GM23338 (cell line): ENCODE results near the gene ZNF280D. TPM values are rescaled to one million over a fixed set of nuclear protein-coding genes. Genes with fewer than 3 reads are reported as not detected.

Experiments used
- ATAC-seq: fragments of 200-7000 bp; cut with Tn5 transposase; 3 replicates; pipeline ENCODE4 v1.9.1; 2020
- DNase-seq: peaks from one replicate; pipeline ENCODE4 v3.0.0-alpha.2; 2015; ENCODE audit warnings: low spot score
- H2AFZ ChIP-seq: fragments of 200-600 bp; sonication (generic); 2 replicates; pipeline ENCODE4 v1.8.0; 2016; ENCODE audit warnings: antibody characterized with exemption, mild to moderate bottlenecking, moderate library complexity
- H3F3A ChIP-seq: fragments of 200-600 bp; sonication (generic); replicated peaks from 2 replicates; pipeline ENCODE4 v1.8.0; 2017; ENCODE audit warnings: antibody characterized with exemption, mixed run types, low read depth
- H3K27ac ChIP-seq: fragments of 200-600 bp; sonication (generic); 2 replicates; pipeline ENCODE4 v1.6.1; 2016; ENCODE audit warnings: low read depth
- H3K27me3 ChIP-seq: fragments of 200-600 bp; sonication (generic); 2 replicates; pipeline ENCODE4 v1.8.0; 2016; ENCODE audit warnings: mild to moderate bottlenecking, mixed run types, moderate library complexity; ENCODE audit not compliant: insufficient read depth
- H3K36me3 ChIP-seq: fragments of 200-600 bp; sonication (generic); 2 replicates; pipeline ENCODE4 v1.8.0; 2016; ENCODE audit warnings: mild to moderate bottlenecking; ENCODE audit not compliant: insufficient read depth
- H3K4me1 ChIP-seq: fragments of 200-600 bp; sonication (generic); 2 replicates; pipeline ENCODE4 v1.8.0; 2016; ENCODE audit warnings: mild to moderate bottlenecking, moderate library complexity; ENCODE audit not compliant: insufficient read depth
- H3K4me2 ChIP-seq: fragments of 200-600 bp; sonication (generic); 2 replicates; pipeline ENCODE4 v1.7.1; 2017; ENCODE audit warnings: mixed run types
- H3K4me3 ChIP-seq: fragments of 200-600 bp; sonication (generic); 2 replicates; pipeline ENCODE4 v1.6.1; 2016; ENCODE audit warnings: mixed run types
- H3K79me2 ChIP-seq: fragments of 200-600 bp; sonication (generic); replicated peaks from 2 replicates; pipeline ENCODE4 v1.8.0; 2017; ENCODE audit warnings: mild to moderate bottlenecking; ENCODE audit not compliant: insufficient read depth
- H3K9me2 ChIP-seq: fragments of 200-600 bp; sonication (generic); 2 replicates; pipeline ENCODE4 v1.8.0; 2017; ENCODE audit not compliant: insufficient read depth
- H4K20me1 ChIP-seq: fragments of 200-600 bp; sonication (generic); replicated peaks from 2 replicates; pipeline ENCODE4 v1.8.0; 2017; ENCODE audit warnings: mild to moderate bottlenecking; ENCODE audit not compliant: insufficient read depth
- H3K27ac Mint-ChIP-seq: 2 replicates; pipeline ENCODE4 v1.8.0; 2020; ENCODE audit warnings: inconsistent platforms, mild to moderate bottlenecking, moderate library complexity, mixed read lengths
- H3K27me3 Mint-ChIP-seq: 3 replicates; pipeline ENCODE4 v1.8.0; 2022; ENCODE audit warnings: low read depth, mild to moderate bottlenecking, moderate library complexity, mixed read lengths, inconsistent platforms; ENCODE audit not compliant: insufficient read depth, poor library complexity
- H3K36me3 Mint-ChIP-seq: 3 replicates; pipeline ENCODE4 v1.8.0; 2021; ENCODE audit warnings: low read depth, mild to moderate bottlenecking, inconsistent platforms, moderate library complexity, mixed read lengths
- H3K4me1 Mint-ChIP-seq: 3 replicates; pipeline ENCODE4 v1.8.0; 2020; ENCODE audit warnings: mild to moderate bottlenecking, inconsistent platforms, mixed read lengths
- H3K4me3 Mint-ChIP-seq: 3 replicates; pipeline ENCODE4 v1.8.0; 2021; ENCODE audit warnings: moderate library complexity, mild to moderate bottlenecking, inconsistent platforms, mixed read lengths
- H3K9me3 Mint-ChIP-seq: 3 replicates; pipeline ENCODE4 v1.8.0; 2020; ENCODE audit warnings: moderate library complexity, mild to moderate bottlenecking, inconsistent platforms, mixed read lengths
- CREB1 ChIP-seq: fragments of 250-450 bp; sonication (Bioruptor Pico); IDR thresholded peaks from 2 replicates; pipeline ENCODE4 v1.5.0; 2020; ENCODE audit warnings: low read depth, mild to moderate bottlenecking, moderate library complexity
- EZH2 ChIP-seq: fragments of 200-600 bp; sonication (generic); IDR thresholded peaks from one replicate; pipeline ENCODE4 v1.8.0; 2017; ENCODE audit warnings: antibody characterized with exemption, mild to moderate bottlenecking, low read depth; ENCODE audit not compliant: unreplicated experiment
- EZH2phosphoT487 ChIP-seq: fragments of 200-600 bp; sonication (generic); IDR thresholded peaks from one replicate; pipeline ENCODE4 v1.8.1; 2018; ENCODE audit warnings: antibody characterized with exemption; ENCODE audit not compliant: unreplicated experiment
- JUNB ChIP-seq: IDR thresholded peaks from one replicate; pipeline ENCODE4 v1.6.1; 2016; ENCODE audit warnings: antibody characterized with exemption; ENCODE audit not compliant: unreplicated experiment
- NANOG ChIP-seq: IDR thresholded peaks from 2 replicates; pipeline ENCODE4 v1.6.1; 2016; ENCODE audit warnings: antibody characterized with exemption, borderline replicate concordance
- POLR2AphosphoS5 ChIP-seq: IDR thresholded peaks from 2 replicates; pipeline ENCODE4 v1.6.1; 2016; ENCODE audit warnings: antibody characterized with exemption, low read depth
- STAT1 ChIP-seq: IDR thresholded peaks from one replicate; pipeline ENCODE4 v1.6.1; 2016; ENCODE audit warnings: antibody characterized with exemption; ENCODE audit not compliant: unreplicated experiment
- ZNF114 ChIP-seq: fragments of 250-450 bp; sonication (Bioruptor Pico); IDR thresholded peaks from 2 replicates; pipeline ENCODE4 v1.5.0; 2020; ENCODE audit warnings: mild to moderate bottlenecking, moderate library complexity
- ZNF331 ChIP-seq: fragments of 250-450 bp; sonication (Bioruptor Pico); IDR thresholded peaks from 2 replicates; pipeline ENCODE4 v1.5.0; 2020; ENCODE audit warnings: low read depth, mild to moderate bottlenecking, moderate library complexity
- polyA plus RNA-seq: library from polyadenylated mRNA; unstranded; fragments of >200 nt; fragmentation: Nextera tagmentation; extraction: Ambion mirVana; gene quantifications from 2 replicates; pipeline ENCODE4 v1.2.1, GENCODE V29; 2016
- total RNA-seq: library from RNA; depleted of rRNA; stranded (reverse); fragments of >200 nt; shearing (Covaris generic); gene quantifications from 2 replicates; pipeline ENCODE4 v1.2.3, GENCODE V29; 2014
- TF ChIP-seq, protein P1 (sequence below), 2 experiments: fragments of 200-600 bp in 1 of 2; sonication (generic) in 1 of 2; conservative IDR thresholded peaks; 2 replicates each; pipeline versions ENCODE4 v1.5.1 to v1.6.1; 2016 to 2017; ENCODE audit warnings: antibody characterized with exemption in 2 of 2, low read depth in 2 of 2, mild to moderate bottlenecking in 2 of 2, moderate library complexity in 1 of 2
- TF ChIP-seq, protein P2 (sequence below): fragments of 250-450 bp; sonication (Bioruptor Pico); IDR thresholded peaks from 2 replicates; pipeline ENCODE4 v1.5.0; 2020; ENCODE audit warnings: mild to moderate bottlenecking, moderate library complexity
- TF ChIP-seq, protein P3 (sequence below): IDR thresholded peaks from one replicate; pipeline ENCODE4 v1.6.1; 2018; ENCODE audit warnings: antibody characterized with exemption; ENCODE audit not compliant: unreplicated experiment

Gene ZNF280D
- total and polyA plus RNA-seq, 2 experiments from 2014 or later: 23.3 to 32.5 TPM

DNA sequence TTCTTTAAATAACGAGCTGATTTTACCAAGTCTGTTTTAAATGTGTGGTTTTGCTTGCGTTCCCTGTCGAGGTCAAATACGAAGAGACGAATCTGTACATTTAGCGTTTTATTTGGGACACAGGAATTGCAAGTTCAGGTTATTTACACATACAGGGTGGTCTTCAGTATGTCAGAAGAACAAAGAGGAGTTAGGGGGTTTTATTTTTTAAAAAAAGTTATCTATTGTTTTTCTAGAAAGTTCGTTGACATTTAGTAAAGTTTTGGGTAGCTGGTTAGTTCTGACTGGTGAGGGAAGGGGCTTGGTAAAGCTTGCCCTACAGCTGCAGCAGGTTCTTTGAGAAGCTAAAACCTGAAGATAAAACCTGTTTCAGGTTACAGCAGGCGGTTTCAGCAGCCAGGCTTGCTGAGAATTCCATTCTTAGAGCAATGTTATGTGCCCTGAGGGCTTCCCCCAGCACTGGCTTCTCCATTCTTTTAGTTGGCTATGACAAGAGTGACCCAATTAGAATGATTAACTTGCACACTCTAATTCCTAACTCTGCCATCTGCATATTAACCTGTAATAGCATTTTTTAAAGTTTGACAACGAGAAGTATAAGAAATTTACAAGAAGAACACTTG is 815 bp upstream of the ZNF280D start (continued):
- TF ChIP-seq EZH2phosphoT487 (no peak), STAT1 (no peak)
- TF ChIP-seq, protein P1, sequence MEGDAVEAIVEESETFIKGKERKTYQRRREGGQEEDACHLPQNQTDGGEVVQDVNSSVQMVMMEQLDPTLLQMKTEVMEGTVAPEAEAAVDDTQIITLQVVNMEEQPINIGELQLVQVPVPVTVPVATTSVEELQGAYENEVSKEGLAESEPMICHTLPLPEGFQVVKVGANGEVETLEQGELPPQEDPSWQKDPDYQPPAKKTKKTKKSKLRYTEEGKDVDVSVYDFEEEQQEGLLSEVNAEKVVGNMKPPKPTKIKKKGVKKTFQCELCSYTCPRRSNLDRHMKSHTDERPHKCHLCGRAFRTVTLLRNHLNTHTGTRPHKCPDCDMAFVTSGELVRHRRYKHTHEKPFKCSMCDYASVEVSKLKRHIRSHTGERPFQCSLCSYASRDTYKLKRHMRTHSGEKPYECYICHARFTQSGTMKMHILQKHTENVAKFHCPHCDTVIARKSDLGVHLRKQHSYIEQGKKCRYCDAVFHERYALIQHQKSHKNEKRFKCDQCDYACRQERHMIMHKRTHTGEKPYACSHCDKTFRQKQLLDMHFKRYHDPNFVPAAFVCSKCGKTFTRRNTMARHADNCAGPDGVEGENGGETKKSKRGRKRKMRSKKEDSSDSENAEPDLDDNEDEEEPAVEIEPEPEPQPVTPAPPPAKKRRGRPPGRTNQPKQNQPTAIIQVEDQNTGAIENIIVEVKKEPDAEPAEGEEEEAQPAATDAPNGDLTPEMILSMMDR (conservative IDR thresholded peaks at IDR 0.05; ENCODE audit: low read depth in 2 of 2): no peak

DNA sequence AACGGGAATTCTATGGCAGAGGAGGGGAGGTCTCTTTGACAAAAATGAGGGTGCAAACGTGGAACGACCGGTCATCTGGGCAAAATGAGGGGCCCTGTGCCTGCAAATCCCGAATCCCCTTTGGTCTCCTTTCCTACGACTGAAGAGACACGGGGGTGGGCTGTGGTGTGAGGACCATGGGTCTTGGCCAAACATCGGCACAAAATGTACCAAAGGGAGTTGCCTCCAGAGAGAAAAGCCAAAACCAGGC is 498 bp downstream of the ZNF280D start:
- H3K9me3 Mint-ChIP-seq: peaks cover 19% of the 10 kb centered on the region
- H3K27ac ChIP-seq: peak overlapping the region; percentile 97
- H3K4me3 Mint-ChIP-seq: peak overlapping the region; percentile 92
- peaks cover 28% of the 10 kb centered on the region for H3K36me3 Mint-ChIP-seq
- H3K4me1 Mint-ChIP-seq: peaks cover 22% of the 10 kb centered on the region
- H3K36me3 ChIP-seq: 0 out of 2 replicates have a peak, but pooled peaks cover 3% of the 10 kb centered on the region
- ATAC-seq (no peak), DNase-seq (no peak)
- H3K4me3 ChIP-seq: peak overlapping the region; percentile 71
- H3K9me2 ChIP-seq: peaks cover 5% of the 10 kb centered on the region; the same call in 1 of the 2 replicates
- H4K20me1 ChIP-seq: no peaks in the 10 kb centered on the region
- H3K27me3 ChIP-seq: peaks cover 10% of the 10 kb centered on the region; the same call in 1 of the 2 replicates
- H3K27ac Mint-ChIP-seq: peak overlapping the region; percentile 99
- peaks cover 11% of the 10 kb centered on the region for H3K27me3 Mint-ChIP-seq
- H3K79me2 ChIP-seq: peaks cover 46% of the 10 kb centered on the region
- 0 out of 2 replicates have a peak, but pooled peaks cover 3% of the 10 kb centered on the region for H3F3A ChIP-seq
- no peak overlapping the region for H2AFZ ChIP-seq
- peak overlapping the region; percentile 87 for H3K4me2 ChIP-seq
- H3K4me1 ChIP-seq: peaks cover 36% of the 10 kb centered on the region
- TF ChIP-seq STAT1 (no peak), POLR2AphosphoS5 (no peak), EZH2 (no peak), EZH2phosphoT487 (no peak), NANOG (no peak), ZNF331 (CRISPR knock-in tag) (no peak), ZNF114 (CRISPR knock-in tag) (no peak), CREB1 (CRISPR knock-in tag) (no peak), JUNB (no peak)
- TF ChIP-seq, protein P2, sequence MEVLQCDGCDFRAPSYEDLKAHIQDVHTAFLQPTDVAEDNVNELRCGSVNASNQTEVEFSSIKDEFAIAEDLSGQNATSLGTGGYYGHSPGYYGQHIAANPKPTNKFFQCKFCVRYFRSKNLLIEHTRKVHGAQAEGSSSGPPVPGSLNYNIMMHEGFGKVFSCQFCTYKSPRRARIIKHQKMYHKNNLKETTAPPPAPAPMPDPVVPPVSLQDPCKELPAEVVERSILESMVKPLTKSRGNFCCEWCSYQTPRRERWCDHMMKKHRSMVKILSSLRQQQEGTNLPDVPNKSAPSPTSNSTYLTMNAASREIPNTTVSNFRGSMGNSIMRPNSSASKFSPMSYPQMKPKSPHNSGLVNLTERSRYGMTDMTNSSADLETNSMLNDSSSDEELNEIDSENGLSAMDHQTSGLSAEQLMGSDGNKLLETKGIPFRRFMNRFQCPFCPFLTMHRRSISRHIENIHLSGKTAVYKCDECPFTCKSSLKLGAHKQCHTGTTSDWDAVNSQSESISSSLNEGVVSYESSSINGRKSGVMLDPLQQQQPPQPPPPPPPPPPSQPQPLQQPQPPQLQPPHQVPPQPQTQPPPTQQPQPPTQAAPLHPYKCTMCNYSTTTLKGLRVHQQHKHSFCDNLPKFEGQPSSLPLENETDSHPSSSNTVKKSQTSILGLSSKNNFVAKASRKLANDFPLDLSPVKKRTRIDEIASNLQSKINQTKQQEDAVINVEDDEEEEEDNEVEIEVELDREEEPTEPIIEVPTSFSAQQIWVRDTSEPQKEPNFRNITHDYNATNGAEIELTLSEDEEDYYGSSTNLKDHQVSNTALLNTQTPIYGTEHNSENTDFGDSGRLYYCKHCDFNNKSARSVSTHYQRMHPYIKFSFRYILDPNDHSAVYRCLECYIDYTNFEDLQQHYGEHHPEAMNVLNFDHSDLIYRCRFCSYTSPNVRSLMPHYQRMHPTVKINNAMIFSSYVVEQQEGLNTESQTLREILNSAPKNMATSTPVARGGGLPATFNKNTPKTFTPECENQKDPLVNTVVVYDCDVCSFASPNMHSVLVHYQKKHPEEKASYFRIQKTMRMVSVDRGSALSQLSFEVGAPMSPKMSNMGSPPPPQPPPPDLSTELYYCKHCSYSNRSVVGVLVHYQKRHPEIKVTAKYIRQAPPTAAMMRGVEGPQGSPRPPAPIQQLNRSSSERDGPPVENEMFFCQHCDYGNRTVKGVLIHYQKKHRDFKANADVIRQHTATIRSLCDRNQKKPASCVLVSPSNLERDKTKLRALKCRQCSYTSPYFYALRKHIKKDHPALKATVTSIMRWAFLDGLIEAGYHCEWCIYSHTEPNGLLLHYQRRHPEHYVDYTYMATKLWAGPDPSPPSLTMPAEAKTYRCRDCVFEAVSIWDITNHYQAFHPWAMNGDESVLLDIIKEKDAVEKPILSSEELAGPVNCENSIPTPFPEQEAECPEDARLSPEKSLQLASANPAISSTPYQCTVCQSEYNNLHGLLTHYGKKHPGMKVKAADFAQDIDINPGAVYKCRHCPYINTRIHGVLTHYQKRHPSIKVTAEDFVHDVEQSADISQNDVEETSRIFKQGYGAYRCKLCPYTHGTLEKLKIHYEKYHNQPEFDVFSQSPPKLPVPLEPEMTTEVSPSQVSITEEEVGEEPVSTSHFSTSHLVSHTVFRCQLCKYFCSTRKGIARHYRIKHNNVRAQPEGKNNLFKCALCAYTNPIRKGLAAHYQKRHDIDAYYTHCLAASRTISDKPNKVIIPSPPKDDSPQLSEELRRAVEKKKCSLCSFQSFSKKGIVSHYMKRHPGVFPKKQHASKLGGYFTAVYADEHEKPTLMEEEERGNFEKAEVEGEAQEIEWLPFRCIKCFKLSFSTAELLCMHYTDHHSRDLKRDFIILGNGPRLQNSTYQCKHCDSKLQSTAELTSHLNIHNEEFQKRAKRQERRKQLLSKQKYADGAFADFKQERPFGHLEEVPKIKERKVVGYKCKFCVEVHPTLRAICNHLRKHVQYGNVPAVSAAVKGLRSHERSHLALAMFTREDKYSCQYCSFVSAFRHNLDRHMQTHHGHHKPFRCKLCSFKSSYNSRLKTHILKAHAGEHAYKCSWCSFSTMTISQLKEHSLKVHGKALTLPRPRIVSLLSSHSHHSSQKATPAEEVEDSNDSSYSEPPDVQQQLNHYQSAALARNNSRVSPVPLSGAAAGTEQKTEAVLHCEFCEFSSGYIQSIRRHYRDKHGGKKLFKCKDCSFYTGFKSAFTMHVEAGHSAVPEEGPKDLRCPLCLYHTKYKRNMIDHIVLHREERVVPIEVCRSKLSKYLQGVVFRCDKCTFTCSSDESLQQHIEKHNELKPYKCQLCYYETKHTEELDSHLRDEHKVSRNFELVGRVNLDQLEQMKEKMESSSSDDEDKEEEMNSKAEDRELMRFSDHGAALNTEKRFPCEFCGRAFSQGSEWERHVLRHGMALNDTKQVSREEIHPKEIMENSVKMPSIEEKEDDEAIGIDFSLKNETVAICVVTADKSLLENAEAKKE (CRISPR knock-in tag): no peak
- TF ChIP-seq, protein P3, sequence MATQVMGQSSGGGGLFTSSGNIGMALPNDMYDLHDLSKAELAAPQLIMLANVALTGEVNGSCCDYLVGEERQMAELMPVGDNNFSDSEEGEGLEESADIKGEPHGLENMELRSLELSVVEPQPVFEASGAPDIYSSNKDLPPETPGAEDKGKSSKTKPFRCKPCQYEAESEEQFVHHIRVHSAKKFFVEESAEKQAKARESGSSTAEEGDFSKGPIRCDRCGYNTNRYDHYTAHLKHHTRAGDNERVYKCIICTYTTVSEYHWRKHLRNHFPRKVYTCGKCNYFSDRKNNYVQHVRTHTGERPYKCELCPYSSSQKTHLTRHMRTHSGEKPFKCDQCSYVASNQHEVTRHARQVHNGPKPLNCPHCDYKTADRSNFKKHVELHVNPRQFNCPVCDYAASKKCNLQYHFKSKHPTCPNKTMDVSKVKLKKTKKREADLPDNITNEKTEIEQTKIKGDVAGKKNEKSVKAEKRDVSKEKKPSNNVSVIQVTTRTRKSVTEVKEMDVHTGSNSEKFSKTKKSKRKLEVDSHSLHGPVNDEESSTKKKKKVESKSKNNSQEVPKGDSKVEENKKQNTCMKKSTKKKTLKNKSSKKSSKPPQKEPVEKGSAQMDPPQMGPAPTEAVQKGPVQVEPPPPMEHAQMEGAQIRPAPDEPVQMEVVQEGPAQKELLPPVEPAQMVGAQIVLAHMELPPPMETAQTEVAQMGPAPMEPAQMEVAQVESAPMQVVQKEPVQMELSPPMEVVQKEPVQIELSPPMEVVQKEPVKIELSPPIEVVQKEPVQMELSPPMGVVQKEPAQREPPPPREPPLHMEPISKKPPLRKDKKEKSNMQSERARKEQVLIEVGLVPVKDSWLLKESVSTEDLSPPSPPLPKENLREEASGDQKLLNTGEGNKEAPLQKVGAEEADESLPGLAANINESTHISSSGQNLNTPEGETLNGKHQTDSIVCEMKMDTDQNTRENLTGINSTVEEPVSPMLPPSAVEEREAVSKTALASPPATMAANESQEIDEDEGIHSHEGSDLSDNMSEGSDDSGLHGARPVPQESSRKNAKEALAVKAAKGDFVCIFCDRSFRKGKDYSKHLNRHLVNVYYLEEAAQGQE: no peak
